GM23338 (cell line): ENCODE results near the gene LLPH. TPM values are rescaled to one million over a fixed set of nuclear protein-coding genes. Genes with fewer than 3 reads are reported as not detected.
A peak's percentile ranks its signal among the peaks of the same experiment; 100 is the strongest.

Experiments
- CREB1 ChIP-seq: fragments of 250-450 bp; sonication (Bioruptor Pico); IDR thresholded peaks from 2 replicates; pipeline ENCODE4 v1.5.0; 2020; ENCODE audit warnings: low read depth, mild to moderate bottlenecking, moderate library complexity
- EZH2phosphoT487 ChIP-seq: fragments of 200-600 bp; sonication (generic); IDR thresholded peaks from one replicate; pipeline ENCODE4 v1.8.1; 2018; ENCODE audit warnings: antibody characterized with exemption; ENCODE audit not compliant: unreplicated experiment
- STAT1 ChIP-seq: IDR thresholded peaks from one replicate; pipeline ENCODE4 v1.6.1; 2016; ENCODE audit warnings: antibody characterized with exemption; ENCODE audit not compliant: unreplicated experiment
- ZNF331 ChIP-seq: fragments of 250-450 bp; sonication (Bioruptor Pico); IDR thresholded peaks from 2 replicates; pipeline ENCODE4 v1.5.0; 2020; ENCODE audit warnings: low read depth, mild to moderate bottlenecking, moderate library complexity
- polyA plus RNA-seq: library from polyadenylated mRNA; unstranded; fragments of >200 nt; fragmentation: Nextera tagmentation; extraction: Ambion mirVana; gene quantifications from 2 replicates; pipeline ENCODE4 v1.2.1, GENCODE V29; 2016
- total RNA-seq: library from RNA; depleted of rRNA; stranded (reverse); fragments of >200 nt; shearing (Covaris generic); gene quantifications from 2 replicates; pipeline ENCODE4 v1.2.3, GENCODE V29; 2014
- TF ChIP-seq, protein P1 (sequence below), 2 experiments: fragments of 200-600 bp in 1 of 2; sonication (generic) in 1 of 2; conservative IDR thresholded peaks; 2 replicates each; pipeline versions ENCODE4 v1.5.1 to v1.6.1; 2016 to 2017; ENCODE audit warnings: antibody characterized with exemption in 2 of 2, low read depth in 2 of 2, mild to moderate bottlenecking in 2 of 2, moderate library complexity in 1 of 2
- TF ChIP-seq, protein P2 (sequence below): fragments of 250-450 bp; sonication (Bioruptor Pico); IDR thresholded peaks from 2 replicates; pipeline ENCODE4 v1.5.0; 2020; ENCODE audit warnings: mild to moderate bottlenecking, moderate library complexity

LLPH gene
- total and polyA plus RNA-seq, 2 experiments from 2014 or later: 10.7 to 56.6 TPM

DNA sequence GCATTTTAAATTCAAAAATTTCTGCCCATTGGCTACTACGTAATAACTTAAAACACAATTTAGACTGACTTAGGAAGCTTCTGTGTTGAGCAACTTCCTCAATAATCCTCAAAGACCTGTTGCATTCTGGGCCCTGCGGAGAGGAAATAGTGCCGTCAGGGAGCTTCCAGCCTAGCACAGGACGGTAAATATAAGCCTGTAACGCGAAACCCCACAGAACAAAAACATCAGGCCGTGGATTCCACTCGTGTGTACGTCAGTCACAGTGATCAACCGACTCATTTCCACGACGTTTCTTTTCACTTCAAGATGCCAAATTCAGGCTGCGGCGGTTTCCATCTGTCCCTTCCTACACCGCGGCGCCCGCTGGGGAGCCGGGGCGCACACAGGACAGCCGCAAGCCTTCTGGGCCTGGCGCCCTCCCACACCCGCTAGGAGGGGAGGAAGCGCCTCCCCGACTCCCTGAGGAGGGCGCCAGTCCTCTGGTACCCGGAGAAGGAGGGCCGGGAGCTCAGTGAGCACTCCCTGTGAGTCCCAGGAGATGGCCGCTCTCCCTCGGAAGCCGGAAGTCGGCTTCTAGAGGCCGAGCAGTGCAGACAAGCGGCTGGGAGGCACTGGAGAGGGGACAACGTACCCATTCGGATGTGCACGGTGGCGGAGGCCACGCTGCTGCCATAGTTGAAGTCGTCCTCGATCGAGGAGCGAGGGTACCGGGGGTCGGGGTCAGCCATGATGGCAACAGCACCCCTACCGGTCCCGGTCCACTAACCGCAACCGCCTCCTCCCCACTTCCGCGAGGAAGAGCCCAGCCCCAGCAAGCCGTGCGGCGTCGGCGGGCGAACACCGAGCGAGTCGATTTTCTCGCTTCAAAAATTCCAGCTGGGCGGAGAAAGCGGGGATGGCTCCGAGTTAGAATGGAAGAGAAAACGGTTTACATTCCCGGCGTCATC is 38.9 kb upstream of the LLPH start, which contains the start of gene TMBIM4 (continued):
- TF ChIP-seq, protein P1, sequence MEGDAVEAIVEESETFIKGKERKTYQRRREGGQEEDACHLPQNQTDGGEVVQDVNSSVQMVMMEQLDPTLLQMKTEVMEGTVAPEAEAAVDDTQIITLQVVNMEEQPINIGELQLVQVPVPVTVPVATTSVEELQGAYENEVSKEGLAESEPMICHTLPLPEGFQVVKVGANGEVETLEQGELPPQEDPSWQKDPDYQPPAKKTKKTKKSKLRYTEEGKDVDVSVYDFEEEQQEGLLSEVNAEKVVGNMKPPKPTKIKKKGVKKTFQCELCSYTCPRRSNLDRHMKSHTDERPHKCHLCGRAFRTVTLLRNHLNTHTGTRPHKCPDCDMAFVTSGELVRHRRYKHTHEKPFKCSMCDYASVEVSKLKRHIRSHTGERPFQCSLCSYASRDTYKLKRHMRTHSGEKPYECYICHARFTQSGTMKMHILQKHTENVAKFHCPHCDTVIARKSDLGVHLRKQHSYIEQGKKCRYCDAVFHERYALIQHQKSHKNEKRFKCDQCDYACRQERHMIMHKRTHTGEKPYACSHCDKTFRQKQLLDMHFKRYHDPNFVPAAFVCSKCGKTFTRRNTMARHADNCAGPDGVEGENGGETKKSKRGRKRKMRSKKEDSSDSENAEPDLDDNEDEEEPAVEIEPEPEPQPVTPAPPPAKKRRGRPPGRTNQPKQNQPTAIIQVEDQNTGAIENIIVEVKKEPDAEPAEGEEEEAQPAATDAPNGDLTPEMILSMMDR (conservative IDR thresholded peaks at IDR 0.05; ENCODE audit: low read depth in 2 of 2): peak; percentile 46 to 63
- no peak for TF ChIP-seq ZNF331 (CRISPR knock-in tag)
- no peak for TF ChIP-seq STAT1
- TF ChIP-seq, protein P2, sequence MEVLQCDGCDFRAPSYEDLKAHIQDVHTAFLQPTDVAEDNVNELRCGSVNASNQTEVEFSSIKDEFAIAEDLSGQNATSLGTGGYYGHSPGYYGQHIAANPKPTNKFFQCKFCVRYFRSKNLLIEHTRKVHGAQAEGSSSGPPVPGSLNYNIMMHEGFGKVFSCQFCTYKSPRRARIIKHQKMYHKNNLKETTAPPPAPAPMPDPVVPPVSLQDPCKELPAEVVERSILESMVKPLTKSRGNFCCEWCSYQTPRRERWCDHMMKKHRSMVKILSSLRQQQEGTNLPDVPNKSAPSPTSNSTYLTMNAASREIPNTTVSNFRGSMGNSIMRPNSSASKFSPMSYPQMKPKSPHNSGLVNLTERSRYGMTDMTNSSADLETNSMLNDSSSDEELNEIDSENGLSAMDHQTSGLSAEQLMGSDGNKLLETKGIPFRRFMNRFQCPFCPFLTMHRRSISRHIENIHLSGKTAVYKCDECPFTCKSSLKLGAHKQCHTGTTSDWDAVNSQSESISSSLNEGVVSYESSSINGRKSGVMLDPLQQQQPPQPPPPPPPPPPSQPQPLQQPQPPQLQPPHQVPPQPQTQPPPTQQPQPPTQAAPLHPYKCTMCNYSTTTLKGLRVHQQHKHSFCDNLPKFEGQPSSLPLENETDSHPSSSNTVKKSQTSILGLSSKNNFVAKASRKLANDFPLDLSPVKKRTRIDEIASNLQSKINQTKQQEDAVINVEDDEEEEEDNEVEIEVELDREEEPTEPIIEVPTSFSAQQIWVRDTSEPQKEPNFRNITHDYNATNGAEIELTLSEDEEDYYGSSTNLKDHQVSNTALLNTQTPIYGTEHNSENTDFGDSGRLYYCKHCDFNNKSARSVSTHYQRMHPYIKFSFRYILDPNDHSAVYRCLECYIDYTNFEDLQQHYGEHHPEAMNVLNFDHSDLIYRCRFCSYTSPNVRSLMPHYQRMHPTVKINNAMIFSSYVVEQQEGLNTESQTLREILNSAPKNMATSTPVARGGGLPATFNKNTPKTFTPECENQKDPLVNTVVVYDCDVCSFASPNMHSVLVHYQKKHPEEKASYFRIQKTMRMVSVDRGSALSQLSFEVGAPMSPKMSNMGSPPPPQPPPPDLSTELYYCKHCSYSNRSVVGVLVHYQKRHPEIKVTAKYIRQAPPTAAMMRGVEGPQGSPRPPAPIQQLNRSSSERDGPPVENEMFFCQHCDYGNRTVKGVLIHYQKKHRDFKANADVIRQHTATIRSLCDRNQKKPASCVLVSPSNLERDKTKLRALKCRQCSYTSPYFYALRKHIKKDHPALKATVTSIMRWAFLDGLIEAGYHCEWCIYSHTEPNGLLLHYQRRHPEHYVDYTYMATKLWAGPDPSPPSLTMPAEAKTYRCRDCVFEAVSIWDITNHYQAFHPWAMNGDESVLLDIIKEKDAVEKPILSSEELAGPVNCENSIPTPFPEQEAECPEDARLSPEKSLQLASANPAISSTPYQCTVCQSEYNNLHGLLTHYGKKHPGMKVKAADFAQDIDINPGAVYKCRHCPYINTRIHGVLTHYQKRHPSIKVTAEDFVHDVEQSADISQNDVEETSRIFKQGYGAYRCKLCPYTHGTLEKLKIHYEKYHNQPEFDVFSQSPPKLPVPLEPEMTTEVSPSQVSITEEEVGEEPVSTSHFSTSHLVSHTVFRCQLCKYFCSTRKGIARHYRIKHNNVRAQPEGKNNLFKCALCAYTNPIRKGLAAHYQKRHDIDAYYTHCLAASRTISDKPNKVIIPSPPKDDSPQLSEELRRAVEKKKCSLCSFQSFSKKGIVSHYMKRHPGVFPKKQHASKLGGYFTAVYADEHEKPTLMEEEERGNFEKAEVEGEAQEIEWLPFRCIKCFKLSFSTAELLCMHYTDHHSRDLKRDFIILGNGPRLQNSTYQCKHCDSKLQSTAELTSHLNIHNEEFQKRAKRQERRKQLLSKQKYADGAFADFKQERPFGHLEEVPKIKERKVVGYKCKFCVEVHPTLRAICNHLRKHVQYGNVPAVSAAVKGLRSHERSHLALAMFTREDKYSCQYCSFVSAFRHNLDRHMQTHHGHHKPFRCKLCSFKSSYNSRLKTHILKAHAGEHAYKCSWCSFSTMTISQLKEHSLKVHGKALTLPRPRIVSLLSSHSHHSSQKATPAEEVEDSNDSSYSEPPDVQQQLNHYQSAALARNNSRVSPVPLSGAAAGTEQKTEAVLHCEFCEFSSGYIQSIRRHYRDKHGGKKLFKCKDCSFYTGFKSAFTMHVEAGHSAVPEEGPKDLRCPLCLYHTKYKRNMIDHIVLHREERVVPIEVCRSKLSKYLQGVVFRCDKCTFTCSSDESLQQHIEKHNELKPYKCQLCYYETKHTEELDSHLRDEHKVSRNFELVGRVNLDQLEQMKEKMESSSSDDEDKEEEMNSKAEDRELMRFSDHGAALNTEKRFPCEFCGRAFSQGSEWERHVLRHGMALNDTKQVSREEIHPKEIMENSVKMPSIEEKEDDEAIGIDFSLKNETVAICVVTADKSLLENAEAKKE (CRISPR knock-in tag): peak; percentile 18; the same call in 1 of the 2 replicates
- peak; percentile 65; the same call in 1 of the 2 replicates for TF ChIP-seq CREB1 (CRISPR knock-in tag)
- no peak for TF ChIP-seq EZH2phosphoT487
